Measurements from ENCODE around the gene CDK15. TPM values are rescaled to one million over a fixed set of nuclear protein-coding genes. Genes with fewer than 3 reads are reported as not detected.

CDK15 gene
- polyA plus RNA-seq, 2 of the 4 experiments (the other 2 are of a cell fraction): not detected

DNA sequence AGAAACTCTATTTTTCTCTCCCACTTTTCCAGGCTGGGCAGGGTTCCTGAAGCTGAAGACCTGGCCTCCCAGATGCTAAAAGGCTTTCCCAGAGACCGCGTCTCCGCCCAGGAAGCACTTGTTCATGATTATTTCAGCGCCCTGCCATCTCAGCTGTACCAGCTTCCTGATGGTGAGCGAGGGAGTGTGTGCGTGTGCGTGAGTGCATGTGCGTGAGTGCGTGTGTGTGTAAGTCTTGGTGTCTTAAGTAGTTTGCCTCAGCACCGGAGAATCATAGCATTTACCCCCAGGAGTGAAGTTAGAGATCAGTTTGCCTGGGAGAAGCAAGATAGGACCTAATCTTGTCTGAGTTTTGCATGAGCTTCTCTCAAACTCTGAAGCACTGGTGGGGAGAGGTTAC is 73.7 kb downstream of the CDK15 start:
- no peak for ATAC-seq
- TF ChIP-seq, protein P1, sequence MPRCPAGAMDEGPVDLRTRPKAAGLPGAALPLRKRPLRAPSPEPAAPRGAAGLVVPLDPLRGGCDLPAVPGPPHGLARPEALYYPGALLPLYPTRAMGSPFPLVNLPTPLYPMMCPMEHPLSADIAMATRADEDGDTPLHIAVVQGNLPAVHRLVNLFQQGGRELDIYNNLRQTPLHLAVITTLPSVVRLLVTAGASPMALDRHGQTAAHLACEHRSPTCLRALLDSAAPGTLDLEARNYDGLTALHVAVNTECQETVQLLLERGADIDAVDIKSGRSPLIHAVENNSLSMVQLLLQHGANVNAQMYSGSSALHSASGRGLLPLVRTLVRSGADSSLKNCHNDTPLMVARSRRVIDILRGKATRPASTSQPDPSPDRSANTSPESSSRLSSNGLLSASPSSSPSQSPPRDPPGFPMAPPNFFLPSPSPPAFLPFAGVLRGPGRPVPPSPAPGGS (IDR thresholded peaks at IDR 0.05): no peak
- no peak for TF ChIP-seq FOSB (CRISPR knock-in tag; IDR thresholded peaks at IDR 0.05)
- TF ChIP-seq, protein P2, sequence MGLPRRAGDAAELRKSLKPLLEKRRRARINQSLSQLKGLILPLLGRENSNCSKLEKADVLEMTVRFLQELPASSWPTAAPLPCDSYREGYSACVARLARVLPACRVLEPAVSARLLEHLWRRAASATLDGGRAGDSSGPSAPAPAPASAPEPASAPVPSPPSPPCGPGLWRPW (IDR thresholded peaks at IDR 0.05): no peak
- no peak for TF ChIP-seq SREBF2 (IDR thresholded peaks at IDR 0.05)
- no peak for TF ChIP-seq HEYL (CRISPR knock-in tag; IDR thresholded peaks at IDR 0.05)
- TF ChIP-seq ESRRA (IDR thresholded peaks at IDR 0.05; ENCODE audit: borderline replicate concordance, low read length): no peak
- TF ChIP-seq FOXS1 (CRISPR knock-in tag; IDR thresholded peaks at IDR 0.05): no peak
- TF ChIP-seq JUN (IDR thresholded peaks at IDR 0.05): no peak
- no peak for TF ChIP-seq POLR2A (IDR thresholded peaks at IDR 0.05; ENCODE audit: low read length)
- TF ChIP-seq CHD4 (IDR thresholded peaks at IDR 0.05; ENCODE audit: borderline replicate concordance): no peak
- no peak for TF ChIP-seq HOXA7 (CRISPR knock-in tag; IDR thresholded peaks at IDR 0.05)
- no peak for TF ChIP-seq FOSL2 (IDR thresholded peaks at IDR 0.05)
- no peak for TF ChIP-seq FOSL2 (CRISPR knock-in tag; IDR thresholded peaks at IDR 0.05)
- no peak for TF ChIP-seq EHMT2 (IDR thresholded peaks at IDR 0.05; ENCODE audit: low read depth)
- no peak for TF ChIP-seq TFCP2L1 (CRISPR knock-in tag; IDR thresholded peaks at IDR 0.05)
- no peak for TF ChIP-seq KDM1A (IDR thresholded peaks at IDR 0.05; ENCODE audit: low read depth)
- H3K4me1 ChIP-seq: no peaks in the 10 kb centered on the region
- no peak overlapping the region for H3K4me2 ChIP-seq
- no peaks in the 10 kb centered on the region for H3K9me3 ChIP-seq
- ChIA-PET CTCF (interaction anchor here (0.9 to 5.1 kb wide), 4 partner anchors 20 to 299 kb away, joined by 3 to 28 read pairs (median 4); no protein-coding TSS in a partner anchor), POLR2A (no interaction called here)
- no peak for DNase-seq (ENCODE audit: low read depth in 1 of 2, low spot score in 1 of 2)
- H3K27ac ChIP-seq: no peak overlapping the region
- WGBS (ENCODE audit: missing lambda C conversion rate): 91% methylated on average over 10 of the region's 10 CpGs
- FAIRE-seq: no peak
- no peak overlapping the region for H3K4me3 ChIP-seq

- WGBS (ENCODE audit: missing lambda C conversion rate): 57% methylated on average over 3 of the region's 3 CpGs
- H3K27ac ChIP-seq: no peak overlapping the region
- ChIA-PET POLR2A (no interaction called here), CTCF (interaction anchor here (5.1 kb wide), 1 partner anchor 20 kb away, joined by 28 read pairs; no protein-coding TSS in a partner anchor)
- TF ChIP-seq ZFP36 (IDR thresholded peaks at IDR 0.05; ENCODE audit: borderline replicate concordance, partially characterized antibody) (no peak), SMC3 (IDR thresholded peaks at IDR 0.05) (no peak), SREBF2 (IDR thresholded peaks at IDR 0.05) (no peak), CEBPB (IDR thresholded peaks at IDR 0.05) (no peak), HMGXB4 (CRISPR knock-in tag; IDR thresholded peaks at IDR 0.05; ENCODE audit: borderline replicate concordance) (no peak), EP300 (IDR thresholded peaks at IDR 0.05) (no peak), BHLHE40 (IDR thresholded peaks at IDR 0.05; ENCODE audit: low read depth, low read length) (no peak), CBX2 (IDR thresholded peaks at IDR 0.05; ENCODE audit: borderline replicate concordance, low read depth) (no peak)
- no peak for ATAC-seq
- no peak for DNase-seq (ENCODE audit: low read depth in 1 of 2, low spot score in 1 of 2)
- FAIRE-seq: no peak
- no peak overlapping the region for H3K4me2 ChIP-seq
- H3K4me3 ChIP-seq: no peak overlapping the region
- no peaks in the 10 kb centered on the region for H3K4me1 ChIP-seq
- no peaks in the 10 kb centered on the region for H3K9me3 ChIP-seq
Measured at GRCh38 chr2:201880579-201880978, 74.2 kb downstream of the CDK15 start.

GRCh38 chr2:201880993-201881611 is 74.8 kb downstream of the CDK15 start:
- CTCF ChIA-PET: no interaction called here
- no peaks in the 10 kb centered on the region for H3K9me3 ChIP-seq
- H3K4me3 ChIP-seq: no peak overlapping the region
- TF ChIP-seq EHF (CRISPR knock-in tag; IDR thresholded peaks at IDR 0.05): no peak
- TF ChIP-seq RNF2 (IDR thresholded peaks at IDR 0.05; ENCODE audit: borderline replicate concordance, low read depth): no peak
- TF ChIP-seq, protein P3, sequence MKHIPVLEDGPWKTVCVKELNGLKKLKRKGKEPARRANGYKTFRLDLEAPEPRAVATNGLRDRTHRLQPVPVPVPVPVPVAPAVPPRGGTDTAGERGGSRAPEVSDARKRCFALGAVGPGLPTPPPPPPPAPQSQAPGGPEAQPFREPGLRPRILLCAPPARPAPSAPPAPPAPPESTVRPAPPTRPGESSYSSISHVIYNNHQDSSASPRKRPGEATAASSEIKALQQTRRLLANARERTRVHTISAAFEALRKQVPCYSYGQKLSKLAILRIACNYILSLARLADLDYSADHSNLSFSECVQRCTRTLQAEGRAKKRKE (CRISPR knock-in tag; IDR thresholded peaks at IDR 0.05; ENCODE audit: low read depth): no peak
- no peak for TF ChIP-seq EP300 (IDR thresholded peaks at IDR 0.05)
- TF ChIP-seq POLR2AphosphoS2 (conservative IDR thresholded peaks at IDR 0.05; ENCODE audit: low read length): no peak
- TF ChIP-seq ZNF302 (CRISPR knock-in tag; IDR thresholded peaks at IDR 0.05): no peak
- TF ChIP-seq PHF8 (IDR thresholded peaks at IDR 0.05; ENCODE audit: borderline replicate concordance, low read depth): no peak
- no peak for TF ChIP-seq ZSCAN20 (CRISPR knock-in tag; IDR thresholded peaks at IDR 0.05)
- no peak for TF ChIP-seq NPAS2 (CRISPR knock-in tag; IDR thresholded peaks at IDR 0.05; ENCODE audit: borderline replicate concordance)
- TF ChIP-seq MAX (IDR thresholded peaks at IDR 0.05): no peak
- no peak for TF ChIP-seq FOSB (CRISPR knock-in tag; IDR thresholded peaks at IDR 0.05)
- TF ChIP-seq KDM1A (IDR thresholded peaks at IDR 0.05; ENCODE audit: low read depth): no peak
- TF ChIP-seq, protein P2 (IDR thresholded peaks at IDR 0.05): no peak
- POLR2A ChIA-PET: no interaction called here
- H3K4me2 ChIP-seq: no peak overlapping the region
- no peak for ATAC-seq
- H3K27ac ChIP-seq: no peak overlapping the region
- H3K4me1 ChIP-seq: no peaks in the 10 kb centered on the region
- 63% methylated on average over 9 of the region's 9 CpGs for WGBS (ENCODE audit: missing lambda C conversion rate)
- FAIRE-seq: no peak
- no peak for DNase-seq (ENCODE audit: low read depth in 1 of 2, low spot score in 1 of 2)

All from A549 (cell line).